NCI-H460 (cell line): ENCODE data around the gene MTA1. TPM values are rescaled to one million over a fixed set of nuclear protein-coding genes. Genes with fewer than 3 reads are reported as not detected.

Experiments
- DNase-seq: peaks from one replicate; pipeline ENCODE4 v3.0.0-alpha.2; 2016; ENCODE audit warnings: low read depth; ENCODE audit errors: extremely low read depth
- total RNA-seq: library from RNA; depleted of rRNA; stranded (reverse); fragments of >200 nt; shearing (Covaris generic); gene quantifications from 2 replicates; pipeline ENCODE4 v1.2.3, GENCODE V29; 2014

Gene MTA1
- total RNA-seq, 1 experiment from 2014 or later, result 77.9 TPM

GRCh38 chr14:105493921-105494605 is 74.4 kb downstream of the MTA1 start:
- no peak for DNase-seq

GRCh38 chr14:105494606-105494929 is 74.9 kb downstream of the MTA1 start:
- DNase-seq, result no peak

GRCh38 chr14:105495101-105495989 is 75.7 kb downstream of the MTA1 start:
- no peak for DNase-seq

- no peak for DNase-seq
These were observed 76.6 kb downstream of the MTA1 start for GRCh38 chr14:105495990-105496830.

GRCh38 chr14:105496831-105497591 is 77.4 kb downstream of the MTA1 start:
- DNase-seq, result no peak

- no peak for DNase-seq
These were observed 78.2 kb downstream of the MTA1 start for GRCh38 chr14:105497671-105498429.

- no peak for DNase-seq
These were observed 79.0 kb downstream of the MTA1 start for GRCh38 chr14:105498430-105499255.

GRCh38 chr14:105499256-105500035 is 79.8 kb downstream of the MTA1 start:
- DNase-seq, result no peak

GRCh38 chr14:105500036-105500725 is 80.6 kb downstream of the MTA1 start:
- DNase-seq, result no peak

- no peak for DNase-seq
These were observed 81.1 kb downstream of the MTA1 start for GRCh38 chr14:105500726-105501101.

- no peak for DNase-seq
These were observed 82.1 kb downstream of the MTA1 start for GRCh38 chr14:105501504-105502291.

- DNase-seq, result no peak
These were observed 83.0 kb downstream of the MTA1 start for GRCh38 chr14:105502446-105503295.

GRCh38 chr14:105503296-105503640 is 83.6 kb downstream of the MTA1 start:
- no peak for DNase-seq

- no peak for DNase-seq
These were observed 84.5 kb downstream of the MTA1 start for GRCh38 chr14:105503935-105504692.

GRCh38 chr14:105505101-105505500 is 85.5 kb downstream of the MTA1 start:
- no peak for DNase-seq
